ENCODE measurements around the gene C5.
"Not testable (repeated sequence)": the region's sequence is repeated elsewhere in the genome, so short reads cannot be mapped to it uniquely, and the experiment has no call there.

C5 gene

GRCh38 chr9:121048175-121048574, 1.9 kb downstream of the C5 start:
- no peak for DNase-seq

- no peak for DNase-seq
These were observed 11.3 kb downstream of the C5 start for GRCh38 chr9:121038804-121039203.

- DNase-seq = no peak
These were observed 11.7 kb downstream of the C5 start for GRCh38 chr9:121038362-121038761.

- DNase-seq = not testable (repeated sequence)
These were observed 14.4 kb downstream of the C5 start for GRCh38 chr9:121035717-121036116.

GRCh38 chr9:121034529-121034928, 15.5 kb downstream of the C5 start:
- no peak for DNase-seq

- no peak for DNase-seq
These were observed 20.6 kb downstream of the C5 start for GRCh38 chr9:121029469-121029868.

GRCh38 chr9:121028285-121028684, 21.8 kb downstream of the C5 start:
- not testable (repeated sequence) for DNase-seq

- DNase-seq = no peak
These were observed 23.3 kb downstream of the C5 start for GRCh38 chr9:121026768-121027167.

- DNase-seq = no peak
These were observed 23.8 kb downstream of the C5 start for GRCh38 chr9:121026260-121026691.

- DNase-seq = no peak
These were observed 25.8 kb downstream of the C5 start for GRCh38 chr9:121024237-121024636.

- no peak for DNase-seq
These were observed 27.0 kb downstream of the C5 start for GRCh38 chr9:121023064-121023463.

GRCh38 chr9:121021301-121021700, 28.8 kb downstream of the C5 start:
- no peak for DNase-seq

GRCh38 chr9:121019273-121019672, 30.8 kb downstream of the C5 start:
- DNase-seq = no peak

GRCh38 chr9:121013911-121014310, 36.2 kb downstream of the C5 start:
- DNase-seq = no peak

GRCh38 chr9:121009650-121010049, 40.4 kb downstream of the C5 start:
- no peak for DNase-seq

- DNase-seq = no peak
These were observed 50.8 kb downstream of the C5 start for GRCh38 chr9:120999317-120999716.

GRCh38 chr9:120998111-120998510, 52.0 kb downstream of the C5 start:
- no peak for DNase-seq

- no peak for DNase-seq
These were observed 52.6 kb downstream of the C5 start for GRCh38 chr9:120997502-120997901.

- no peak for DNase-seq
These were observed 53.7 kb downstream of the C5 start for GRCh38 chr9:120996409-120996808.

GRCh38 chr9:120989065-120989464, 61.0 kb downstream of the C5 start:
- DNase-seq = no peak

- no peak for DNase-seq
These were observed 64.3 kb downstream of the C5 start for GRCh38 chr9:120985819-120986222.

- no peak for DNase-seq
These were observed 66.7 kb downstream of the C5 start for GRCh38 chr9:120983259-120983837.

GRCh38 chr9:120982836-120983235, 67.2 kb downstream of the C5 start:
- no peak for DNase-seq

- DNase-seq = no peak
These were observed 69.1 kb downstream of the C5 start for GRCh38 chr9:120980951-120981350.

- DNase-seq = no peak
These were observed 70.3 kb downstream of the C5 start for GRCh38 chr9:120979797-120980196.

- DNase-seq = no peak
These were observed 71.1 kb downstream of the C5 start for GRCh38 chr9:120978987-120979386.
